T47D (cell line): ENCODE results near the gene SF3B5.
"Not testable (repeated sequence)": the region's sequence is repeated elsewhere in the genome, so short reads cannot be mapped to it uniquely, and the experiment has no call there.

ENCODE experiments used
- DNase-seq, 2 experiments: peaks; one replicate each; pipeline versions ENCODE4 v3.0.0 to v3.0.0-alpha.2; 2011 to 2012; ENCODE audit warnings: low read depth in 1 of 2, low spot score in 1 of 2
- JUND ChIP-seq: IDR thresholded peaks from 2 replicates; pipeline ENCODE4 v1.6.1; 2012; ENCODE audit warnings: low read depth
- in situ Hi-C: cut with HindIII; loops from 2 replicates; pipeline ENCODE4 v1.10.0; 2016; ENCODE audit warnings: low sequenced_read_pairs, low pct_unique_long_range_greater_than_20kb

Gene SF3B5

GRCh38 chr6:144095134-144096002 lies at the start of gene SF3B5:
Gene SF3B5 (minus strand): TSS chr6:144095573. CDS start chr6:144095497, 76 bp downstream.
- no peak for TF ChIP-seq JUND
- in situ Hi-C loops, result no loop called here
- peak; percentile 41 to 99 for DNase-seq

GRCh38 chr6:144144996-144145395 lies 49.6 kb upstream of the SF3B5 start:
- no peak for TF ChIP-seq JUND
- in situ Hi-C loops, result no loop called here
- no peak for DNase-seq

- no peak for DNase-seq
- no peak for TF ChIP-seq JUND
- in situ Hi-C loops, result no loop called here
Observed at GRCh38 chr6:144143878-144144277, 48.5 kb upstream of the SF3B5 start.

- in situ Hi-C loops, result no loop called here
- no peak for TF ChIP-seq JUND
Observed at GRCh38 chr6:144143106-144143505, 47.7 kb upstream of the SF3B5 start.

DNA sequence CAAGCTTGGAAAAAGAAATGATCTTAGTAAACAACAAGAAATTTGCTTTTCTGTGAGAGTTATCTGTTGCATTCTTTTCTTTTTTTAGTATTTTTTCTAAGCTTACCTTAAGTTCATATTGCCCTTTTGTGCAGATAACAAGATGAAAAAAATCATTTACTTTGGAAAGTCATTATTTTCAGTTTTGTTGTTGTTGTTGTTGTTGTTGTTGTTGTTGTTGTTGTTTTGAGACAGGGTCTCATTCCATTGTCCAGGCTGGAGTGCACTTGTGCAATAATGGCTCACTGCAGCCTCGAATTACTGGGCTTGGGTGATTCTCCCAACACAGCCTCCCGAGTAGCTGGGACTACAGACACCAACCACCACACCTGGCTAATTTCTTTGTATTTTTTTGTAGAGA lies 46.1 kb upstream of the SF3B5 start:
- no peak for TF ChIP-seq JUND
- in situ Hi-C loops, result no loop called here
- no peak for DNase-seq

More at GRCh38 chr6:144143106-144143505, 47.7 kb upstream of the SF3B5 start:
- DNase-seq, result no peak

- in situ Hi-C loops, result no loop called here
- TF ChIP-seq JUND, result no peak
- no peak for DNase-seq
Observed at GRCh38 chr6:144140867-144141266, 45.5 kb upstream of the SF3B5 start.

DNA sequence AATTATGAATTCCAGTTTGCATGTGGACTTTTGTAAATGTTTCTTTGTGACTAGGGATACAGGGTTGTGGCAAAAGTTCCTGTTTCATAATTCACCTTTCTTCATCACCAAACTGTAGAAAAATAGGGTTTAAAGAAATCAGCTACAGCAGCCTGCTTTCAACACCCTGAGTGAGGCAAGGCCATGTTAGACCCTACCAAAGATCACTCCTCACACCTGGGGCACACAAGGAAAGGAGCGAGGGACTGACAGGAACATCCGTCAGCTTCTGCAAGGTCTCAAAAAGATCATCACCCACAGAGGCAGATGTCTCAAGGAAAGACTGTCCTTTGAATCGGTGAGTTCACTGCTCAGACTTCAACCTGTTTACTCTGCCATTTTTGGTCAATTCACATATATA lies 44.4 kb upstream of the SF3B5 start:
- no peak for TF ChIP-seq JUND
- in situ Hi-C loops, result no loop called here
- DNase-seq, result no peak

- DNase-seq, result no peak
- in situ Hi-C loops, result no loop called here
- no peak for TF ChIP-seq JUND
Observed at GRCh38 chr6:144138542-144138941, 43.2 kb upstream of the SF3B5 start.

- in situ Hi-C loops, result no loop called here
Observed at GRCh38 chr6:144134737-144135136, 39.4 kb upstream of the SF3B5 start.

GRCh38 chr6:144134176-144134575 lies 38.8 kb upstream of the SF3B5 start:
- in situ Hi-C loops, result no loop called here
- DNase-seq, result no peak
- no peak for TF ChIP-seq JUND

More at GRCh38 chr6:144134737-144135136, 39.4 kb upstream of the SF3B5 start:
- TF ChIP-seq JUND, result no peak
- no peak for DNase-seq

GRCh38 chr6:144133225-144133821 lies 38.0 kb upstream of the SF3B5 start:
- in situ Hi-C loops, result no loop called here
- DNase-seq, result peak in 1 of 2 experiments; percentile 9
- no peak for TF ChIP-seq JUND

- in situ Hi-C loops, DNase-seq: not testable (repeated sequence)
Observed at GRCh38 chr6:144132167-144132690, 36.9 kb upstream of the SF3B5 start.

GRCh38 chr6:144131248-144131709 lies 35.9 kb upstream of the SF3B5 start:
- no peak for TF ChIP-seq JUND
- in situ Hi-C loops, result no loop called here
- DNase-seq, result no peak

- TF ChIP-seq JUND, result no peak
- DNase-seq, result no peak
- in situ Hi-C loops, result no loop called here
Observed at GRCh38 chr6:144129469-144129868, 34.1 kb upstream of the SF3B5 start.
